GM12875 (cell line): ENCODE measurements around the gene GYG2.
"Not testable (repeated sequence)": the region's sequence is repeated elsewhere in the genome, so short reads cannot be mapped to it uniquely, and the experiment has no call there.

ENCODE experiments used
- H3K4me3 ChIP-seq: one replicate; pipeline ENCODE4 v1.5.1; 2011; ENCODE audit warnings: low read depth, low read length, control low read depth
- CTCF ChIP-seq: IDR thresholded peaks from 2 replicates; pipeline ENCODE4 v1.5.1; 2011; ENCODE audit warnings: low read depth, mild to moderate bottlenecking, control low read depth, inconsistent platforms, low read length, moderate library complexity, borderline replicate concordance; ENCODE audit not compliant: insufficient read depth

The GYG2 gene

GRCh38 chrX:2785538-2785937, 43.2 kb upstream of the GYG2 start:
- H3K4me3 ChIP-seq, result no peak overlapping the region
- no peak for TF ChIP-seq CTCF

- no peak for TF ChIP-seq CTCF
- H3K4me3 ChIP-seq, result no peak overlapping the region
These were observed 39.8 kb upstream of the GYG2 start for GRCh38 chrX:2788980-2789379.

- TF ChIP-seq CTCF, result no peak
- no peak overlapping the region for H3K4me3 ChIP-seq
These were observed 39.2 kb upstream of the GYG2 start for GRCh38 chrX:2789569-2789968.

- no peak for TF ChIP-seq CTCF
- no peak overlapping the region for H3K4me3 ChIP-seq
These were observed 35.0 kb upstream of the GYG2 start for GRCh38 chrX:2793752-2794151.

GRCh38 chrX:2794336-2794735, 34.4 kb upstream of the GYG2 start:
- TF ChIP-seq CTCF, result no peak
- no peak overlapping the region for H3K4me3 ChIP-seq

- H3K4me3 ChIP-seq, result not testable (repeated sequence)
These were observed 31.9 kb upstream of the GYG2 start for GRCh38 chrX:2796808-2797207.

GRCh38 chrX:2799369-2799768, 29.4 kb upstream of the GYG2 start:
- no peak overlapping the region for H3K4me3 ChIP-seq
- no peak for TF ChIP-seq CTCF

GRCh38 chrX:2799980-2800379, 28.8 kb upstream of the GYG2 start:
- H3K4me3 ChIP-seq, result not testable (repeated sequence)
